GM21423 (cell line): Measurements from ENCODE around the gene EPB41L4B.

ENCODE experiments used
- ATAC-seq: cut with Tn5 transposase; IDR thresholded peaks from one replicate; pipeline ENCODE4 v1.9.1; 2021; ENCODE audit warnings: mild to moderate bottlenecking, moderate library complexity; ENCODE audit not compliant: unreplicated experiment

The EPB41L4B gene

GRCh38 chr9:109212768-109213167 is 108.1 kb downstream of the EPB41L4B start:
- no peak for ATAC-seq

DNA sequence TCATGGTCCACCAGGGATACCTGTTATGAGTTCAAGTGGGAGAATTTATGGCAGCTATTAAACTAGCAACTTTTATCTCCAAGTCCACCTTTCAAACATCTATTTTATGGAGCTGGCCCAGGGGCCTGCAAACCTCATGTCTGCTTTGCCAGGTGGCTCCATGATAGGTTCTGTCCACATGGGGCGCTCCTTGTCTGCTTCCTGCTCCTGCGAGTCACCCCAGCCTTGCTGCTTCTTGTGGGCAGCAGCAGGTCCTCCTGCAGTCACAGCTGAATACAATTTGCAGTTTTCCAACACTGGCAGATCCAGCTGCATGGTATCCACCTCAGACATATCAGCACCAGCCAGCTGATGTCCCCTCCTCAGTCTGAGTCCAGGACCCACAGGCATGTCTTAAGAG is 114.2 kb downstream of the EPB41L4B start:
- no peak for ATAC-seq

GRCh38 chr9:109205526-109205925 is 115.3 kb downstream of the EPB41L4B start:
- ATAC-seq: no peak

DNA sequence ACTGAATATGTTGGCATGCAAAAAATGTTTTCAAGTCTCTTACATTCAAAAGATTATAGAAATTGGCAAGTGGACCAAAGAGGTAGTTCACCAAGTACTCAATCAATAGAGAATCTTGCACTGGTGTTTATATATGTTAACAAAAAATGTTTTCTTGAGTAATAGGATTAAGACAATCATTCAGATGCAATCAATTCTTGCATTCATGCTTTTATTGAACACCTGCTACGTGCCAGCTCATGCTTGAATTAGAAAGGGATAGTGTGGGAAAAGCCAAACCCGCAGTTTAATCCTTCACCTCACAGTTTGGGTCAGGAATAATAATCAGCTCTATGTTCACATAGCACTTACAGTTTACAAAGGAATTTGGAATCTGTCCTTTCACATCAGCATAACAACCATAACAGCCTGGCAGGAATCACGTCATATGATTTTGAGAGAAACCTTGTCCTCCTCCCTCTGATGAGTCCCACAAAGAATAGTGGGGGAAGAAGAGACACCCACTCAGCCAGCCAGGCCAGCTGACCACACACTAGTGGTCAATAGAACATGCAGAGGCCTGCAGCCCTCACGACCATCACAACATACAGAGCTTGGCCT is 117.0 kb downstream of the EPB41L4B start:
- no peak for ATAC-seq

DNA sequence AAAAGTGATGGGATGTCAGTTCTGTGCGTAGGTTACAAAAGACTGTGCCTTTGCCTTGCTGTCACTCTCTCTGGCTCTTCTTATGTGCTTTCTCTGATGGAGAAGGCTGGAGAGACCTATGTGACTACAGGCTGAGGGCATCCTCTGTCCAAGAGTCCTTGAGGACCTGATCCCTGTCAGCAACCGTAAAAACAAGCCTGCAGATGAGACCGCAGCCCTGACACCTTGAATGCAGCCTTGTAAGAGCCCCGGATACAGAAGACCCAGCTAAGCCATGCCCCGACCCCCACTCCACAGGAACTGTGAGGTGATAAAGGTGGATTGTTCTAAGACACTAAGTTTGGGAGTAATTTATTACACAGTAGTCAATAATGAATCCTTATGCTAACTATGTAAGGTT is 121.2 kb downstream of the EPB41L4B start:
- no peak for ATAC-seq

- no peak for ATAC-seq
These were observed 122.0 kb downstream of the EPB41L4B start for GRCh38 chr9:109198736-109199382.

DNA sequence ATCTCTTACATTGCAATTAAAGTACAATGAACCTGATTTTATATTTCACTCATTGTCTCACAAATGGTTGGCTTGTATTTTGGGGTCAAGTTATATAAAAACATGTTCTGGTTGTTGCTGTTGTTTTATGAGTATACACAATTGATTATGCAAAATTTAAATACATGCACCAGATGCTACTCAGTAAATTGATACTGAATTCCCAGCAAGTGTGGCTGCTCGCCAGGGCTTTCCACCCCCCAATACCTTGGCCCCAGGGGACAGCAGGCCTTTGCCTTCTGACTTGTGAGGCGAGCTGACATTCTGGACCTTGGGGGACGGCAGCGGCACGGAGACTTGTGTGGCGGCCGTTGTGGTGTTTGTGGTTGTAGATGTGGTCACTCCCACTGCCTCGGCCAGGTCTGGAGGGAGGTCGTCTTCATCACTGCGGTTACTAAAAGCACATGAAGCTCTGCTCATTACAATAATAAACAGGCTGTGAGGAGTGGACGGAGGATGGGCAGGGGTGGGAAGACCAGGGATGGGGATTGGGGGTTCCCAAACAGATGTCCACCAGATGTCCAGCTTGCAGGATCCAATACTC is 126.8 kb downstream of the EPB41L4B start:
- no peak for ATAC-seq

- no peak for ATAC-seq
These were observed 128.0 kb downstream of the EPB41L4B start for GRCh38 chr9:109192732-109193361.

- no peak for ATAC-seq
These were observed 129.1 kb downstream of the EPB41L4B start for GRCh38 chr9:109191746-109192145.

GRCh38 chr9:109190151-109190550 is 130.7 kb downstream of the EPB41L4B start:
- ATAC-seq: no peak

GRCh38 chr9:109186857-109187520 is 133.9 kb downstream of the EPB41L4B start:
- ATAC-seq: no peak

DNA sequence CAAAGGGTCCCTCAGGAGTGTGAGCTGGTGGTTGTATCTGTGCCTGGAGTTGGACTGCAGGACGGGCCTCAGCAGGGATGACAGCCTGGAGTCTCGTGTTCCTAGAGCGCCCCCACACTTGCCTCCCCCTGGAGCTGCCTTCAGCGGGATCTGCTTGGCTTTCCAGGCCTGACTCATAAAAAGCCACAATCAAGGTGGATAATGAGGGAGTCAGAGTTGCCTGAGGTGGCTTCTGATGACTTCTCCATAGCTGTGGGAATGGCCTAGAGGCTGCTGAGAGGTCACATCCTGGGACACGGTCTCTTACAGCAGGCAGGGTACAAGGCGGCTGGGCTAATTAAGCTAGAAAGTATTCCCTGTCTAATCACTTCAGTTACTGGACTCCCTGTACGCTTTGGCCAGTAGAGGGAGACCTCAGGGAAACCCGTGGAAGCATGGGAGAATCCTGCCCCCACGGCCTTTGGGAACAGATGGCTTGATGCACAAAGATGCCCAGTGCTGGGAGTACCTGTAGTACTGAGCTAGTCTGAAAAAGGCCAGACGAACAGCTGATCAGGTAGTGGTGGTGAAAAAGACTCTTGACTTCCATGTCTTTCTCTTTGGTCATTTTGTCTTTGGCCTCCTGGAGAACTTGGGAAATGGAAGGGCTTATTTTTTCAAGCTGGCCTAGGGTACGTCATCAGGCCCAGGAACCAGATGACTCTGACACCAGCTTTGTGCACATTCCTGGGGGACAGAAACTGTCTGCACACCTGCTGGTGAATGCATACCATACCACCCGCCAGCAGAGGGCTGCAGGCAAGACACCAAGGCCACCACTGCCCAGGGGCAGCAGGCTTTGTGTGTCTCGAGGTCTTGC is 137.7 kb downstream of the EPB41L4B start:
- no peak for ATAC-seq

GRCh38 chr9:109182550-109182939 is 138.3 kb downstream of the EPB41L4B start:
- ATAC-seq: no peak

DNA sequence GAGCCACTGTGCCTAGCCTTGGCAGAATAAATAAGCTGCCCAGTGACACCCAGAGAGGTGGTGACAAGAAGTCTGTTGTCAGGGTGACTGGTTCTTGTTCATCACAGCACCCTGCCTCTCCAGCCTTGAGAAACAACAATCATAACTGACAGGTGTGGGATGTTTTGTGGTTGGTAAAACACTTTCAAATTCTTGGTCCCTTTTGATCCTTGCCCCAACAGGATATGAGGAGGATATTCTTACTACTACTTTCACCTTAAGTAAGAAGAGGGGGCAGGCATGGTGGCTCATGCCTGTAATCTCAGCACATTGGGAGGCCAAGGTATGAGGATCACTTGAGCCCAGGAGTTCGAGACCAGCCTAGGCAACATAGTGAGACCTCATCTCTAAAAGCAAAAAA is 139.6 kb downstream of the EPB41L4B start:
- peak; percentile 59 for ATAC-seq

- ATAC-seq: no peak
These were observed 140.9 kb downstream of the EPB41L4B start for GRCh38 chr9:109179801-109180523.

DNA sequence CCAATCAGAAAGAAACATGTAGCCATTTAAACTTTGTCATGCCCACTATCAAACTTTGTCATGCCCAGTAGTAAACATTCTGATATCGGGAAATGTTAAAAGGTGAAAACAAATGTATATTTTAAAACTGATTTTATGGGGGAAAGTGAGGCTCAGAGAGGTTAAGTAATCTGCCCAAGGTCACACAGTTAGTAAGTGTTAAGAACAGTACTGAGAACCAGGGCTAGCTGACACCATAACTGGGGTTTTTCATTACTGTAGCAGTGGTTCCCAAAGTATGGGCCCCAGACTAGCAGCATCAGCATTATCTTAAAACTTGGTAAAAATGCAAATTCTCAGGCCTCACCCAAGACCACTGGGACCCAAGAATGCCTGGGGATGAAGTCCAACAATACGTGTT is 143.9 kb downstream of the EPB41L4B start:
- no peak for ATAC-seq

DNA sequence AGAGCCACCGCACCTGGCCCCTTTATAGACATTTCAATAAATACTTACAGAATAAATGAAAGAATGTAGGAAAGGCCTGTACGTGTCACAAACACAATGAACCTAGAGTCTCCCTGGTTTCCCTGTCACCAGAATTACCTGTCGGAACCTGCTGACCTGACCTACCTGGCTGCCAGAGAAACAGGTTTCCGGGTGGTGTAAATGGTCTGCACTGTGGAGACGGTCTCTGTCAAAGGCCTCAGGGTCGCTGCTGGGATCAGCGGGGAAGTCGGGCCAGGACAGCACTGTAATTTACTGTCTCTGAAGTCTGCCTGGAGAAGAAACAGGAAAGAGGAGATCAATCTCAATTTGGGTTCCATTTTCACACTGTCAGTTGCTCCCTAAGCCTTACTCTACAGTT is 144.5 kb downstream of the EPB41L4B start:
- no peak for ATAC-seq

GRCh38 chr9:109172935-109173334 is 147.9 kb downstream of the EPB41L4B start:
- ATAC-seq: no peak

GRCh38 chr9:109171926-109172325 is 148.9 kb downstream of the EPB41L4B start:
- ATAC-seq: no peak

- ATAC-seq: no peak
These were observed 152.7 kb downstream of the EPB41L4B start for GRCh38 chr9:109168170-109168569.
